ENCODE data around the gene PALLD.

Gene PALLD

GRCh38 chr4:168841000-168841671, 344.3 kb downstream of the PALLD start:
- DNase-seq = no peak

- DNase-seq = no peak
These were observed 344.8 kb downstream of the PALLD start for GRCh38 chr4:168841672-168842019.

GRCh38 chr4:168842186-168842585, 345.3 kb downstream of the PALLD start:
- no peak for DNase-seq

GRCh38 chr4:168843635-168844034, 346.8 kb downstream of the PALLD start:
- no peak for DNase-seq

GRCh38 chr4:168844353-168845049, 347.6 kb downstream of the PALLD start:
- no peak for DNase-seq

- no peak for DNase-seq
These were observed 349.0 kb downstream of the PALLD start for GRCh38 chr4:168845897-168846296.

- DNase-seq = no peak
These were observed 349.6 kb downstream of the PALLD start for GRCh38 chr4:168846414-168846813.

GRCh38 chr4:168847771-168848502, 351.1 kb downstream of the PALLD start:
- no peak for DNase-seq

- DNase-seq = no peak
These were observed 352.3 kb downstream of the PALLD start for GRCh38 chr4:168849030-168849675.

GRCh38 chr4:168849997-168850396, 353.1 kb downstream of the PALLD start:
- no peak for DNase-seq

GRCh38 chr4:168852387-168852786, 355.5 kb downstream of the PALLD start:
- no peak for DNase-seq

GRCh38 chr4:168852933-168853713, 356.3 kb downstream of the PALLD start:
- no peak for DNase-seq

GRCh38 chr4:168853770-168854169, 356.9 kb downstream of the PALLD start:
- no peak for DNase-seq

GRCh38 chr4:168854350-168854921, 357.6 kb downstream of the PALLD start:
- DNase-seq = no peak

GRCh38 chr4:168856312-168856711, 359.5 kb downstream of the PALLD start:
- DNase-seq = no peak

- DNase-seq = no peak
These were observed 360.2 kb downstream of the PALLD start for GRCh38 chr4:168857009-168857408.

GRCh38 chr4:168857546-168858314, 360.9 kb downstream of the PALLD start:
- DNase-seq = no peak

GRCh38 chr4:168859100-168859499, 362.2 kb downstream of the PALLD start:
- no peak for DNase-seq

GRCh38 chr4:168859888-168860694, 363.2 kb downstream of the PALLD start:
- no peak for DNase-seq

GRCh38 chr4:168860827-168861226, 364.0 kb downstream of the PALLD start:
- no peak for DNase-seq
